GM12875 (cell line): ENCODE measurements around the gene NSUN2.

Experiments
- H3K4me3 ChIP-seq: one replicate; pipeline ENCODE4 v1.5.1; 2011; ENCODE audit warnings: low read depth, low read length, control low read depth
- TF ChIP-seq, protein P1 (sequence below): IDR thresholded peaks from 2 replicates; pipeline ENCODE4 v1.5.1; 2011; ENCODE audit warnings: low read depth, mild to moderate bottlenecking, control low read depth, inconsistent platforms, low read length, moderate library complexity, borderline replicate concordance; ENCODE audit not compliant: insufficient read depth

NSUN2 gene

DNA sequence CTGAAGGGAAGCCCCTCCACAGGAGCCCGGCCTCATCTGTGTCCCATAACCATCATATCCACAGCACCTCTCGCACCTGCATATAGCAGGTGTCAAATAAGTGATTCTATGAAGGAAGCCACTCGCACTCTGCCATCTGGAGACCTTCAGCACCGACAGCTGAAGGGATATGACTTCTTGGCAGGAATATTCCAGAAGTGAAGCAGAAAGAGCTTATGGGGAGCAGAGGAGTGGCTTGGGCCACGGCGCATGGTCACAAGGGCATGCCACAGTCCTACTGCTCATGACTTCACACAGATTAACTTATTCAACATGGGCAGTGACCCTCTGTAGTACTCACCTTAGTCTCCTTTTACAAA, 80.9 kb downstream of the NSUN2 start:
- TF ChIP-seq, protein P1, sequence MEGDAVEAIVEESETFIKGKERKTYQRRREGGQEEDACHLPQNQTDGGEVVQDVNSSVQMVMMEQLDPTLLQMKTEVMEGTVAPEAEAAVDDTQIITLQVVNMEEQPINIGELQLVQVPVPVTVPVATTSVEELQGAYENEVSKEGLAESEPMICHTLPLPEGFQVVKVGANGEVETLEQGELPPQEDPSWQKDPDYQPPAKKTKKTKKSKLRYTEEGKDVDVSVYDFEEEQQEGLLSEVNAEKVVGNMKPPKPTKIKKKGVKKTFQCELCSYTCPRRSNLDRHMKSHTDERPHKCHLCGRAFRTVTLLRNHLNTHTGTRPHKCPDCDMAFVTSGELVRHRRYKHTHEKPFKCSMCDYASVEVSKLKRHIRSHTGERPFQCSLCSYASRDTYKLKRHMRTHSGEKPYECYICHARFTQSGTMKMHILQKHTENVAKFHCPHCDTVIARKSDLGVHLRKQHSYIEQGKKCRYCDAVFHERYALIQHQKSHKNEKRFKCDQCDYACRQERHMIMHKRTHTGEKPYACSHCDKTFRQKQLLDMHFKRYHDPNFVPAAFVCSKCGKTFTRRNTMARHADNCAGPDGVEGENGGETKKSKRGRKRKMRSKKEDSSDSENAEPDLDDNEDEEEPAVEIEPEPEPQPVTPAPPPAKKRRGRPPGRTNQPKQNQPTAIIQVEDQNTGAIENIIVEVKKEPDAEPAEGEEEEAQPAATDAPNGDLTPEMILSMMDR = no peak

DNA sequence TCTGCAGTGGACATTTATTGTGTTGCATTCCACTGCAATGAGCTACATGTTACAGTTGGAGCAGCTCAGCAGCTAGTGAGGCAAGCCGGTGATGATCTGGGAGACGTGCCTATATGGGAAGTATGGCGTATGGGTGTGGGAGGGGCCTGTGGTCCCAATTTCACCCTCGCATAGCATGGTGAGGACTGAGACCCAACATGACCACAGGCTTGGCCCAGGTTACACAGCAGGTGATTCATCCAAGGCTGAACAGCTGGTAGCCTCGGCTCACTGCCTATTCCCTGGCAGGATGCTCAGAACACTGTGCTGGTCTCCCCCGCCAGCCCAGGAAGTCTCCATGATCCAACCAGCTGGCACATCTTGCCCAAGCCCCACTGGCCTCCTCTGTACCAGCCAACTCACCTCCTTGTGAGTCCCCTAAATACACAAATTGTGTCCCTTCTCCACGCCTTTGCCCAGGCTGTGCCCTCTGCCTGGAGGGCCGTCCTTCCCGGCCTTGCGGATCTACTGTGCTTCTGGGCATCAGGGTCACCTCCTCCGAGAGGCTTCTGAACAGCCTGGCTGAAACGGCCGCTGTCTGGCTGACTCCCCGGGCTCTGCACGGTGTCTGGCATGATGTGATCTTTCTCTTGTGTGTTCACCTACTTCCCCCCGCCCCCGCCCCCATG, 81.4 kb downstream of the NSUN2 start:
- TF ChIP-seq, protein P1 = no peak
- H3K4me3 ChIP-seq = no peak overlapping the region

More for the DNA sequence above, 80.9 kb downstream of the NSUN2 start:
- no peak overlapping the region for H3K4me3 ChIP-seq

DNA sequence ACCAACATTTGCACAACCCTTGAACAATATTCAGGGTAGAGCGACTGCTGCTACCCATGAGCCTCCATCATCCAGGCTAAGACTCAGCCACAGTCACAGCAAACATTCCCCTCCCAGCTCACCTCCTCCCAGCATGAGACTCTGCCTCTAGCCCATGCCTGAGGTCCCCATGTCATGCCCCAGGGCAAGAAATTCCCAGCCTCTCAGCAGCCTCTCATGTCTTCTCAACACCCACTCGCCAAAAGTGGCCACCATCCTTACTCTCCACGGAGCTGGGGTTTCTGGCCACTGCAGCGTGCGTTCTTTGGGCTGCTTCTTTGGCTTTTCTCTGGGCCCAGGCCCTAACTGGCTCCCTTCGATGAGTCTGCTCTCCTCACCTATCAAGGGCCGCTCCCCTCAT, 82.2 kb downstream of the NSUN2 start:
- no peak overlapping the region for H3K4me3 ChIP-seq
- TF ChIP-seq, protein P1 = no peak
